IgD-negative memory B cell (primary cell): Measurements from ENCODE around the gene AFAP1. TPM values are rescaled to one million over a fixed set of nuclear protein-coding genes. Genes with fewer than 3 reads are reported as not detected.

Experiments
- H3K27ac Mint-ChIP-seq, 3 donors: one replicate each; pipeline ENCODE4 v1.8.0; 2020 to 2022; ENCODE audit warnings: mild to moderate bottlenecking in 3 of 3, mixed read lengths in 3 of 3, moderate library complexity in 1 of 3
- H3K27me3 Mint-ChIP-seq: one replicate; pipeline ENCODE4 v1.8.0; 2021; ENCODE audit warnings: mixed read lengths
- H3K36me3 Mint-ChIP-seq: one replicate; pipeline ENCODE4 v1.8.0; 2020; ENCODE audit warnings: mild to moderate bottlenecking, mixed read lengths
- H3K4me1 Mint-ChIP-seq, 3 donors: one replicate each; pipeline ENCODE4 v1.8.0; 2020 to 2022; ENCODE audit warnings: mixed read lengths in 3 of 3, mild to moderate bottlenecking in 1 of 3
- H3K4me3 Mint-ChIP-seq, 4 donors: one replicate each; pipeline ENCODE4 v1.8.0; 2020 to 2022; ENCODE audit warnings: mild to moderate bottlenecking in 4 of 4, mixed read lengths in 4 of 4, moderate library complexity in 3 of 4
- H3K9me3 Mint-ChIP-seq, 3 donors: one replicate each; pipeline ENCODE4 v1.8.0; 2020 to 2021; ENCODE audit warnings: mixed read lengths in 3 of 3, mild to moderate bottlenecking in 1 of 3
- polyA plus RNA-seq: library from polyadenylated mRNA; unstranded; fragments of 300-500 nt; fragmentation: Illumina TruSeq; gene quantifications from one replicate; pipeline ENCODE4 v1.2.3, GENCODE V29; 2021

AFAP1 gene
- polyA plus RNA-seq, 1 donor from 2014 or later, result 0.20 TPM

DNA sequence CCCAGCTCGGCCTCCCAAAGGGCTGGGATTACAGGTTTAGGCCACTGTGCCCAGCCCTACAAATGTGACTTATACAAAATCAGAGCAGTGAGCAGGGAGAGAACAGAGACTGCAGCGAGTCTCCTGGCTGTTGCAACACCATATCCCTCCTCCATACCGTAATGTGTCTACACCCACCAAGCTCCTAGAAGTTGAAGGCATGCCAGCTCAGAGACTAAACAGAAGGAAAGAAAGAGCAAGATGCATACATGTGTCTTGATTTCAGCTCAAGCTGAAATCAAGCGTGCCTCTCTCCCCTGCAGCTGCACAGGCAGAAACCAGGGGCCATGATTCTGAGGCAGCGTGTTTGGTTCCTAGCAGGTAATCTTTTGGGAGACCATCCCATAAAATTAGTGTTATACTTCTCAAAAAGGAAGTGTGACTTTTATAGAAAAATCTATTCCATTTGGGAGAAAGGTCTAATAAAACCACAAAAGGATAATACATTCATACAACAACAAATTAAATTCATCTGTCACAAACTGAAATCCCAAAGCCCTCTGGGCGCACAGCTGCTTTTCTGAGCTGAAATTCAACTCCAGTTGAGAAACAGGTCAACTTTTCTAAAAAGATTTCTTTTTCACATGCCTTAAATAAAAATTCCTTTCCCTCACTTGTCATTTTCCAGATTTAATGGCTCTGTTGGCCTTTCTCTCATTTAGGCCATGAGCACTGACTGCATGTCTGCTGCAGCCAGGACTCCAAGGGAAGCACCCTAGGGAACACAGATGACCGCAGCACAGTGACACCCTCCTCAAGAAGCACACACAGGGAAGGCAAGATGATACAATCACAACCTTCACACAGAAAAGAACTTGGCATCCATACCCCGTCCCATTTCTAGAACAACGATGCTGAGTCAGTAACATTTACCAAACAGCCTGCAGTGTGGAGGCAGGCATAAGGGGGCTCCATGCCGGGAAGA is 34.4 kb downstream of the AFAP1 start:
- Mint-ChIP-seq H3K27ac (no peak overlapping the region), H3K27me3 (peaks cover 5% of the 10 kb centered on the region), H3K9me3 (peaks cover 0 to 4% (median 0%) of the 10 kb centered on the region in 3 donors), H3K4me1 (peaks cover 0 to 7% (median 0%) of the 10 kb centered on the region in 3 donors), H3K36me3 (no peaks in the 10 kb centered on the region), H3K4me3 (no peak overlapping the region)

GRCh38 chr4:7903791-7904516 is 35.7 kb downstream of the AFAP1 start:
- H3K4me3 Mint-ChIP-seq, result no peak overlapping the region
- peaks cover 0 to 3% (median 0%) of the 10 kb centered on the region in 3 donors for H3K4me1 Mint-ChIP-seq
- no peak overlapping the region for H3K27ac Mint-ChIP-seq
- peaks cover 0 to 4% (median 0%) of the 10 kb centered on the region in 3 donors for H3K9me3 Mint-ChIP-seq
- H3K36me3 Mint-ChIP-seq, result no peaks in the 10 kb centered on the region
- H3K27me3 Mint-ChIP-seq, result peaks cover 10% of the 10 kb centered on the region

DNA sequence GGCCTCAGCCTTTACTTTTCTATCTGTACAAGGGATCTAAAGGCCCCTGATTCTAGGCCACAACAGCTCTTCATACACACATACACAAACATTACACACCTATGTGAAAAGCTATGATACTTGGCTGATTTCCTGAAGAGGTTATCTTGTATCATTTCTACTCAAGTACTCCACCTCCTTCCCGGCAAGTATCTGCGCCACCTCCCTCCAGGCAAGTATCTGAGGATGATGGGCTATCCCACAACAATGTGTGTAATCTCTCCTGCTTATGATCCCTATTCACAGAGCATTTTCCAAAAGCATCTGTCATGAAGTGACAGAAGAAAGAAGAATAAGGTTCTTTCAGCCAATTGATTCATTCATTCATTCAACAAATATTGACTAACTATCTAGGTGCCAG is 36.8 kb downstream of the AFAP1 start:
- Mint-ChIP-seq H3K36me3 (no peaks in the 10 kb centered on the region), H3K9me3 (peaks cover 0 to 4% (median 0%) of the 10 kb centered on the region in 3 donors), H3K27ac (no peak overlapping the region), H3K4me3 (no peak overlapping the region), H3K4me1 (peaks cover 0 to 3% (median 0%) of the 10 kb centered on the region in 3 donors), H3K27me3 (peaks cover 13% of the 10 kb centered on the region)

- H3K9me3 Mint-ChIP-seq, result peaks cover 0 to 4% (median 0%) of the 10 kb centered on the region in 3 donors
- no peaks in the 10 kb centered on the region for H3K36me3 Mint-ChIP-seq
- no peak overlapping the region for H3K27ac Mint-ChIP-seq
- no peak overlapping the region for H3K4me3 Mint-ChIP-seq
- H3K27me3 Mint-ChIP-seq, result peaks cover 15% of the 10 kb centered on the region
- H3K4me1 Mint-ChIP-seq, result peaks cover 0 to 3% (median 0%) of the 10 kb centered on the region in 3 donors
Measured at GRCh38 chr4:7902101-7902553, 37.5 kb downstream of the AFAP1 start.

GRCh38 chr4:7901311-7901885 is 38.3 kb downstream of the AFAP1 start:
- peaks cover 0 to 6% (median 0%) of the 10 kb centered on the region in 3 donors for H3K9me3 Mint-ChIP-seq
- H3K4me3 Mint-ChIP-seq, result no peak overlapping the region
- H3K27me3 Mint-ChIP-seq, result peaks cover 15% of the 10 kb centered on the region
- no peaks in the 10 kb centered on the region for H3K36me3 Mint-ChIP-seq
- peaks cover 0 to 3% (median 0%) of the 10 kb centered on the region in 3 donors for H3K4me1 Mint-ChIP-seq
- H3K27ac Mint-ChIP-seq, result peak overlapping the region in 1 of 3 donors; percentile 90

- H3K36me3 Mint-ChIP-seq, result no peaks in the 10 kb centered on the region
- no peak overlapping the region for H3K4me3 Mint-ChIP-seq
- peaks cover 0 to 3% (median 0%) of the 10 kb centered on the region in 3 donors for H3K9me3 Mint-ChIP-seq
- H3K27me3 Mint-ChIP-seq, result peaks cover 15% of the 10 kb centered on the region
- H3K27ac Mint-ChIP-seq, result no peak overlapping the region
- H3K4me1 Mint-ChIP-seq, result peaks cover 0 to 3% (median 0%) of the 10 kb centered on the region in 3 donors
Measured at GRCh38 chr4:7900334-7900909, 39.2 kb downstream of the AFAP1 start.

- Mint-ChIP-seq H3K4me3 (no peak overlapping the region), H3K27me3 (peaks cover 15% of the 10 kb centered on the region), H3K9me3 (peaks cover 0 to 5% (median 0%) of the 10 kb centered on the region in 3 donors), H3K36me3 (no peaks in the 10 kb centered on the region), H3K27ac (no peak overlapping the region), H3K4me1 (peaks cover 0 to 3% (median 0%) of the 10 kb centered on the region in 3 donors)
Measured at GRCh38 chr4:7899184-7899869, 40.3 kb downstream of the AFAP1 start.

DNA sequence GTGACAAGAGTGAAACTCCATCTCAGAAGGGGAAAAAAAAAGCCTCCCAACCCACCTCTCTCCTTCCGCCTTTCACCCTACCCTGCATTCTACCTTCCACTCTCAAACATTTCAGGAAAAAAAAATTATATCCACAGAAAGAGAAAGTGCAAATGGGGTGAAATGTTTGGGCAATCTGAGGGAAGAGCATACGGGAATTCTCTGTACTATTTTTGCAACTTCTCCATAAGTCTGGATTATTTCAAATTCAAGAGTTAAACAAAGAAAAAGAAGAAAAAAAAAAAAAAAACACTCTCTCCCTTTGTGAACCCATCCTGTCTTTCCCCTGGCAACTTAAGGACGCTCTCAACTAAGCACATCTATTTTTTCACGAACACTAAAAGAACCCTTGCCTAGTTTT is 41.3 kb downstream of the AFAP1 start:
- Mint-ChIP-seq H3K9me3 (peaks cover 0 to 5% (median 0%) of the 10 kb centered on the region in 3 donors), H3K4me1 (peaks cover 0 to 3% (median 0%) of the 10 kb centered on the region in 3 donors), H3K27ac (no peak overlapping the region), H3K27me3 (peaks cover 15% of the 10 kb centered on the region), H3K4me3 (no peak overlapping the region), H3K36me3 (no peaks in the 10 kb centered on the region)

- Mint-ChIP-seq H3K4me3 (no peak overlapping the region), H3K27me3 (peaks cover 15% of the 10 kb centered on the region), H3K27ac (no peak overlapping the region), H3K9me3 (peaks cover 0 to 5% (median 0%) of the 10 kb centered on the region in 3 donors), H3K36me3 (no peaks in the 10 kb centered on the region), H3K4me1 (peaks cover 0 to under 1% (median 0%) of the 10 kb centered on the region in 3 donors)
Measured at GRCh38 chr4:7897811-7898210, 41.9 kb downstream of the AFAP1 start.

- no peak overlapping the region for H3K4me3 Mint-ChIP-seq
- H3K4me1 Mint-ChIP-seq, result no peaks in the 10 kb centered on the region
- H3K36me3 Mint-ChIP-seq, result no peaks in the 10 kb centered on the region
- peaks cover 7% of the 10 kb centered on the region for H3K27me3 Mint-ChIP-seq
- H3K9me3 Mint-ChIP-seq, result peaks cover 0 to 5% (median 0%) of the 10 kb centered on the region in 3 donors
- H3K27ac Mint-ChIP-seq, result no peak overlapping the region
Measured at GRCh38 chr4:7894677-7895181, 44.9 kb downstream of the AFAP1 start.

GRCh38 chr4:7894098-7894676 is 45.5 kb downstream of the AFAP1 start:
- Mint-ChIP-seq H3K4me1 (no peaks in the 10 kb centered on the region), H3K36me3 (no peaks in the 10 kb centered on the region), H3K4me3 (no peak overlapping the region), H3K27me3 (peaks cover 6% of the 10 kb centered on the region), H3K9me3 (peaks cover 0 to 5% (median 0%) of the 10 kb centered on the region in 3 donors), H3K27ac (no peak overlapping the region)

DNA sequence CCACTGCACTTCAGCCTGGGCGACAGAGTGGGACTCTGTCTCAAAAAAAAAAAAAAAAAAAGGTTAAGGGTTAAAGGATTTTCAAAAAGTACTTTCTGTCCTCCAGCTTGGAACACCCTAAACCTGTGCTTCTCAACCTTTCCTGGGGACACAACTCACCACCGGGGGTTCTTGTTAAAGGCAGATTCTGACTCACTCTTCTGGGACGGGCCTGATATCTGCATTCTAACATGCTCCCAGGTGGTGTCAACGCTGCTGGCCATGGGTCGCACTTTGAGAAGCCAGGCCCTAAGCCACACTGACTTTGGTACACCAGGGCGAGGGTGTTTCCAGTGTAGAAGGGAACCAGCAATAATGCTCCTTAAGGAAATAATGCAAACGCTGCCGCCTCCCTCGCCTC is 46.1 kb downstream of the AFAP1 start:
- no peak overlapping the region for H3K4me3 Mint-ChIP-seq
- H3K36me3 Mint-ChIP-seq, result no peaks in the 10 kb centered on the region
- no peak overlapping the region for H3K27ac Mint-ChIP-seq
- H3K9me3 Mint-ChIP-seq, result peaks cover 0 to 5% (median under 1%) of the 10 kb centered on the region in 3 donors
- H3K4me1 Mint-ChIP-seq, result no peaks in the 10 kb centered on the region
- peaks cover 4% of the 10 kb centered on the region for H3K27me3 Mint-ChIP-seq

- H3K27ac Mint-ChIP-seq, result no peak overlapping the region
Measured at GRCh38 chr4:7892212-7893019, 47.2 kb downstream of the AFAP1 start.

More at GRCh38 chr4:7892212-7893019, 47.2 kb downstream of the AFAP1 start:
- H3K4me1 Mint-ChIP-seq, result no peaks in the 10 kb centered on the region
- H3K27me3 Mint-ChIP-seq, result peaks cover 3% of the 10 kb centered on the region
- peaks cover 5 to 12% (median 5%) of the 10 kb centered on the region in 3 donors for H3K9me3 Mint-ChIP-seq
- H3K36me3 Mint-ChIP-seq, result no peaks in the 10 kb centered on the region
- H3K4me3 Mint-ChIP-seq, result no peak overlapping the region
